NOMO-1 treated with dmso at 0.1 percent for 144 hours (cell line): ENCODE data around the gene MORC1.

Experiments
- DNase-seq: peaks from one replicate; lab custom pipeline; 2025; ENCODE audit not compliant: unreplicated experiment; lab: John Stamatoyannopoulos, UW

MORC1 gene

GRCh38 chr3:108946292-108947285 lies 171.3 kb downstream of the MORC1 start:
- no peak for DNase-seq

- DNase-seq = no peak
These were observed 177.2 kb downstream of the MORC1 start for GRCh38 chr3:108940568-108941263.

GRCh38 chr3:108940166-108940565 lies 177.8 kb downstream of the MORC1 start:
- no peak for DNase-seq

- DNase-seq = no peak
These were observed 180.8 kb downstream of the MORC1 start for GRCh38 chr3:108936924-108937689.

GRCh38 chr3:108931035-108931434 lies 186.9 kb downstream of the MORC1 start:
- DNase-seq = no peak

DNA sequence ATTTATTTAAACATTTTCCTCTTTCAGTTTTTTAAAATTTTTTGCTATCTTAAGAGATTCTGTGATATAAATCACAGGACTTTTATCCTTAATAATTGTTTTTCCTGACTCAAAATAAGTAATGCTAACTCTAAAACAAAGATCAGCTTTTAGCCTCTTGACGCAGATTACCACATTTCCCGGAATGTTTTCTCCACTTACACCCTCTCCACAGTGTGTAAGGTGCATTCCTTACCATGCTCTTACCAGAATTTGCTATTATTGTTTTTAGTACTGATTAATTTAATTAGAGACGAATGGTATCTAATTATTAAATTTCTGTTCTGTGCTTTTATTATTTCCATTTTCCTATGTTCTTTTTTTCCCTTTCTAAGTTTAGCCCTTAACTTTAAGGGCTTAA lies 199.1 kb downstream of the MORC1 start:
- no peak for DNase-seq

- peak; percentile 25 for DNase-seq
These were observed 202.9 kb downstream of the MORC1 start for GRCh38 chr3:108914774-108915641.

DNA sequence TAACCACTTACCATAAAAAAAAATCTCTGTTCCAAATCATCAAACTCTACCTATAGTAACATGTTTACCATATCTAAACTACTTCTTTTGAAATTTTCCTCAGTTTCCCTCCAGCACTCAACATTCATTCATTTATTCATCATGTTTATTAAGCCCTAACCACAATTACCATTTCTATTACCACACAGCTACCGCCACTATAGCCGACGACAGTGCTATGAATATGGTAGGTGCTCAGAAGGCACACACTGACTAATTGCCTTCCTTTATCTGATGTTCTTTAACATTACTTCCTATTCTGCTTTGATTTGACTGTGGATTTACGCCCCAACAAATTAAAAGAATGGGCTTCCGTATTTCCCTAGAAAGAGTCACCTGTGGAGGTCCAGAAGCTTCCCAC lies 208.1 kb downstream of the MORC1 start:
- DNase-seq = no peak
